NCI-H146 treated with DMSO at 0.1 percent for 48 hours (cell line): ENCODE measurements around the gene PABPC1L.

ENCODE experiments used
- DNase-seq: peaks from one replicate; lab custom pipeline; 2025; ENCODE audit not compliant: unreplicated experiment; lab: John Stamatoyannopoulos, UW

The PABPC1L gene

DNA sequence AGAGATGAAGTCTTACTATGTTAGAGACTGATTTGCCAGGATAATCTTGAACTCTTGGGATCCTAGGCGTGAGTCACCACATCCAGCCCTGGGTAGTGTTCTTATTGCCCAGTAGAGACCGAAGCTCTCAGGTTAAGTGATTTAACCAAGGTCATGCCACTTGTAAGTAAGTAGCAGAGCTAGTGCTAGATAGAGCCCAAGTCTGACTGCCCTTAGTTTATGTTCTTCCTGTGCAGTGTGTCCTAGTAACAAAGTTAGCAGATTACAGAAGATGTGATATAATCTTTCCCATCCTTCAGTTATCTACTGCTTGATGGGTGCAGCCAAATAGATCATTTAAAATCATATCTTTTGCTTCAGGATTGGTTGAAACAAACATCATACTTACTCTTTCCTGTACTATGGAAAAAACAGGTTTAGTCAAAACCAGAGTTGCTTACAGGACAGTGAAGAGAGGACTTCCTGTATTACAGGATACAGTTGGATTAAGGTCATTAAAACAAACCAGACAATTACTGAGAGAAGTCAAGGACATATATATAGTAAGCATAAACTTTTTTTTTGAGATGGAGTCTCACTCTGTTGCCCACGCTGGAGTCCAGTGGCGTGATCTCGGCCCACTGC lies 9.5 kb upstream of the PABPC1L start:
- no peak for DNase-seq

DNA sequence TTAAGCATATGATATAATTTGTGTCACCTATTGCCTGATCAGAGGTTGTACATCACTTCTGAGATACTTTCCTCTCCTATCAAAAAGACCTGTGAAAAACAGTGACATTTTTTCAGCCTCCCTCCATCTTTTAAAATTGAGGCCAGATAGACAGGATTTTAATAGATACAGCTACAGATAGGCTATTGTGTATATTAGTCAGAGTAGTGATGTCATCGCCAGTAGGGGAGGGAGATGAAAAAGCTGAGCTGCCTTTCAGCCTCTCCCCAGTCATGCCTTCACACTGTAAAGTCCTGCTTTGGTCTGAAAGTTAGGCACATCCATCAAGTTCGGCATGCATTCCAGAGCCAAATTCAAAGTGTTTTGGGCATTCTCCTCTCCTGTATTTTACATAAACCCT lies 7.9 kb upstream of the PABPC1L start:
- DNase-seq, result no peak

DNA sequence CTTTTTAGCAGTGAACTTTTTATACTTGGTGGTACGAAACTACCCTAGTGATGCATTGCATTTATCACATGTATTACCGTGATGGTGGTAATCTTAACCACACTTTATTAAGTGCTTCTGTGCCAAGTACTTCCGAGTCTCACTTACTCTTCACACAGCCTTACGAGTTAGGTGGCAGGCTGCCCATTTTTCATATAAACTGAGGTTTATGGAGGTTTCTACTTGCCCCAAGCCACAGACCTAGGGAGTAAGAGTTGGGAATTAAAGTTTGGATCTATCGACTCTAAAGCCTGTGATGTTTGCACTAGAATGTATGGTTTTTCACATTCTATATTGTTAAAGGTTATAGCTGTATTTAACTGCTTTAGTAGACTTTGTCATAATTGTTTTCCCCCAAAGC lies 5.5 kb upstream of the PABPC1L start:
- DNase-seq, result no peak

DNA sequence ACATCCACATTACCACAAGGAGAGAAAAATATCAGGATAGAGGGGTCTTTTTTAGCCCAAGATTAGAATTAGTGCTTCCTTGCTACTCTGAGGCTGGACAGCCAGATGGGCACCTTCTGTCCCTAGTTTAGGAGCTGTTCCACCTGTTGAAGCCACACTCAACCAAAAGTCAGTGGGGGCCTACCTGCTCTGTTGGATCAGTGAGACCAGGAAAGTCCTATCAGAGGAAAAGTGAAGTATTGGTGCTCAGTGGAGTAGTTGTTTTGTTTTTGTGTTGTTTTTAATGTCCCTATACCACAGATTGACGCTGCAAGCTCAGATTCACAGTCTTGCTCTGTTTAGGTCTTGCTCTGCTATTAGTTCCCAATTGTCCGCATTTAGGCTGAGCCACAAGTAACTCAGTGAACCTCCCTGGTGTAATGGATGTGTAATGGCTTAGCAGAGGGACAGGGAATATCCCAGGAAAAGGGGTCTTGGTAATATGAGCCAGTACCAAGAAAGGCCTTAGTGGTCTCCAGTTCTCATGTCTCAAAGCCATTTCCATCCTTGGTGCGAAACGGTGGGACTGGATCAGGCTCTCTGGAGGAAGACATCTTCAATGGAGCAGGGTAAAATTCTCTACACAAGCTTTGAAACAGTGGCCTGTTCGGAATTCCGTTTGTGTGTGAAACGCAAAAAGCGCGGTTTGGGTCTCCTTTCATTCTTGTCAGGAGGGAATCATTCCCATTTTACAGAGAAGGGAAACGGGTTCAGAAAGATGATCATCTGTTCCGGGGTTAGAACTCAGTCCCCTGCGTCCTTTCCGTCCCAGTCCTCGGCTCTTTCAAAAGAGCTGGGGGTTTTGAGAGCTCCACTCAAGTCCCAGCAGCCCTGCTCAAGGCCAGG lies 631 bp upstream of the PABPC1L start:
- DNase-seq, result no peak

- peak; percentile 15 for DNase-seq
These were observed 916 bp downstream of the PABPC1L start for GRCh38 chr20:44910690-44911262.

GRCh38 chr20:44911264-44911921 lies 1.5 kb downstream of the PABPC1L start:
- DNase-seq, result peak; percentile 27

- DNase-seq, result no peak
These were observed 2.3 kb downstream of the PABPC1L start for GRCh38 chr20:44912189-44912588.

- DNase-seq, result no peak
These were observed 5.1 kb downstream of the PABPC1L start for GRCh38 chr20:44914924-44915323.

GRCh38 chr20:44916586-44916985 lies 6.7 kb downstream of the PABPC1L start:
- peak; percentile 36 for DNase-seq

DNA sequence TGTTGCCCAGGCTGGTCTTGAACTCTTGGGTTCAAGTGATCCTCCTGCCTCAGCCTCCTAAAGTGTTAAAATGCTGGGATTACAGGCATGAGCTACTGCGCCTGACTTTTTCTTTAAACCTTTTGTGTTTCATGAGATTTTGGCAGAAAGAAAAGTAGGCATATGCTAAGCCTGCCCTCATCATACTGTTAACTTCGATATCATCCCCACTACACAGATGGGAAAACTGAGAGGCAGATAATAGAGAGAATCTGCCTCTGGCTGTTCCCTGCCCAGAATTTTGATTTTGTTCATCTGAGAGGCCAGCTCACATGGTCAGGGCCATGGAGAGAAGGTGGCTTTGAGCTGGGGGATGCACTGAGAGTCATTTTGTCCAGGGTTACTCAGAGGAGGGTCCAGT lies 7.5 kb downstream of the PABPC1L start:
- no peak for DNase-seq

DNA sequence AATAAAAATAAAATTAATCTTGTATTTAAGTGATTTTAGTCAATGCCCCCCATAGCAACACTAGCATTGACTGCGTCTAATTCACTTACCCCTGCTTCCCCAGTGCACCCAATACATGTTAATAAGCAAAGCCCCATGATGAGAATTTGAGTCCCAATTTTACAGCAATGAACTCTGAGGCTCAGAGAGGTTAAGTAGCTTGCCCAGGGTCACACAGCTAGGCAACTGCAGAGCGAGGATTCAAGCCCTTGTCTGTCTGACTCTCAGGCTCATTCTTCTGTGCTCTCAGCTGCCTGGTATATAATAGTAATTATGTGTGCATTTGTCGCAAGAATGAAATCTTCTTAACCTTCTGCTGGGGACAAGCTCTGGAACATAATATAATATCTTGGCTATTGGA lies 8.5 kb downstream of the PABPC1L start:
- no peak for DNase-seq

DNA sequence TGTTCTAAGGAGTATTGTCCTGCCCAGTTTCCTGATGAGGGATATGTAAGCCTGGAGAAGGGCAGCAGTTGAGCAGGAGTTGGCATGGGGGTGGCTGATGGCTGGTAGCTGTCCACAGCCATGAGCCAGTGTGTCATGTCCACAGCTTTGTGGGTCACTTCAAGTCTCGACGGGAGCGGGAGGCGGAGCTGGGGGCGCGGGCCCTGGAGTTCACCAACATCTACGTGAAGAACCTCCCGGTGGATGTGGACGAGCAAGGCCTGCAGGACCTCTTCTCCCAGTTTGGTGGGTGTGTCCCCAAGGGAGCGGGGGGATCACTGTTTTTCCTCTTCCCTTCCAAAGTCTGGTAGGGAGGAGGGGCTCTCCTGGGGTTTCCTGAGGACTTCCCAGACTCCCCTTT lies 8.9 kb downstream of the PABPC1L start:
- no peak for DNase-seq

- no peak for DNase-seq
These were observed 11.6 kb downstream of the PABPC1L start for GRCh38 chr20:44921447-44921846.

- DNase-seq, result no peak
These were observed 14.7 kb downstream of the PABPC1L start for GRCh38 chr20:44924541-44924940.

DNA sequence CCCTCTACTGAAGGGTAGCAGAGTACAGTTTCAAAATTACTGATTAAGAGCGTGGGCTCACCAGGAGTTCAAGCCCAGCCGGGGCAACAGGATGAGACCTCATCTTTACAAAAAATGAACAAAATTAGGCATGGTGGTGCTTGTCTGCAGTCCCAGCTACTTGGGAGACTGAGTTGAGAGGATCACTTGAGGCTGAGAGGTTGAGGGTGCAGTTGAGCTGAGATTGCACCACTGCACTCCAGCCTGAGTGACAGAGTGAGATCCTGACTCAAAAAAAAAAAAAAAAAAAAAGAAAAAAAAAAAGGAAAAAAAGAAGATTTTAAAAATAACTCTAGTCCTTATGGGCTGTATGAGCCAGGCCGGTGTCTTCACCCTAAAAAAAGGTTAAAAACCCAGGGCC lies 18.7 kb downstream of the PABPC1L start:
- DNase-seq, result no peak

DNA sequence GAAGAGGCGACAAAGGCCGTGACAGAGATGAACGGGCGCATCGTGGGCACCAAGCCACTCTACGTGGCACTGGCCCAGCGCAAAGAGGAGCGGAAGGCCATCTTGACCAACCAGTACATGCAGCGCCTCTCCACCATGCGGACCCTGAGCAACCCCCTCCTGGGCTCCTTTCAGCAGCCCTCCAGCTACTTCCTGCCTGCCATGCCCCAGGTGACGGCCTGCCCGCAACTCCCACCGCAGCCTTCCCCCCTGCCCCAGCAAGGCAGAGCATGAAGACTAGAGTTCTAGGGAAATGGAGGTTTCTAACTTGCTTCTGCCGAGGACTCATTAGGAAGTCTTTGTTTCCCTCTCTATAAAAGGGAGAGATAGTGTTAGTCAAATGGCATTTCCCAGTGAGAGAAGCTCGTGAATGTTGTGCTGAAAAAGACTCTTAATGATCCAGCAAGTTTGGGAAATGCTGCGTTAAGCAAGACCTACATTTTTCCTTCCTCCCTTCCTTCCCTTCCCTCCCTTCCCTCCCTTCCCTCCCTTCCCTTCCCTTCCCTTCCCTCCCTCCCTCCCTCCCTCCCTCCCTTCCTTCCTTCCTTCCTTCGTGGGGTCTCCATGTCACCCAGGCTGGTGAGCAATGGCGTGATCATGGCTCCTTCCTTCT lies 20.8 kb downstream of the PABPC1L start:
- DNase-seq, result no peak

DNA sequence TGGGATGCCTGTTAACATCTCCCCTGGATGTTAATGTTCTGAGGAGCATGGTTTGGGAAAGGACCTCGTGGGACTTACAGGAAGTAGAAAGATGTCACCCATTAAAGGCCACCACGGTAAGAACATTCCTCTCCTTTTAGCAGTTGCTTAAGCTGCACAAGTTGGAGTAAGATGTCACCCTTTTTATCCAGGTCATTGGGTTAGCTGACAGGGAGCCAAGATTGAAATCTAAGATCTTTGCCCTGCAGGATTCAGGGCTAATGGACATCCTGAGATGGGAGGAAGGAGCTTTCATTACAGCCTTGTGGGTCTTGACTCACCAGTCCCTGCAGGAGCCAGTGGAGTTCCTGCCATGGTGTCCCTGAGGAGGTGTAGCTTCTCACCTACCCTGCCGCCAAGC lies 22.1 kb downstream of the PABPC1L start:
- DNase-seq, result no peak

DNA sequence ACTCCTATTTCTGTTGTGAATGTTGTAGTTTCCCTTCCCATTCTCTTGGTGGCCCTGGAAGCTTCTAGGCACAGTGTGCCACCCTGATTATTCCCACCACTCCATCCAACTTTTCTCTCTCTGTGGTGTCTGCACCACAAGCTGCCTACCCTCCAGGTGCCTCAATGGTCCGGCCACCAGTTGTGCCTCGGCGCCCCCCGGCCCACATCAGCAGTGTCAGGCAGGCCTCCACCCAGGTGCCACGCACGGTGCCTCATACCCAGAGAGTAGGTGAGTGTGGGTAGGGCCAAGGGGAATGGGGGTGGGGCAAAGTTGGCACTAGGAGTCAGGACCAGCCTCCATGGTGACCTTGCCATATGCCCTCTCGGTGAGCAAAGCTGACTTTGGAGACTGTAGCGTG lies 23.1 kb downstream of the PABPC1L start:
- DNase-seq, result no peak

- DNase-seq, result no peak
These were observed 26.6 kb downstream of the PABPC1L start for GRCh38 chr20:44936510-44936909.

DNA sequence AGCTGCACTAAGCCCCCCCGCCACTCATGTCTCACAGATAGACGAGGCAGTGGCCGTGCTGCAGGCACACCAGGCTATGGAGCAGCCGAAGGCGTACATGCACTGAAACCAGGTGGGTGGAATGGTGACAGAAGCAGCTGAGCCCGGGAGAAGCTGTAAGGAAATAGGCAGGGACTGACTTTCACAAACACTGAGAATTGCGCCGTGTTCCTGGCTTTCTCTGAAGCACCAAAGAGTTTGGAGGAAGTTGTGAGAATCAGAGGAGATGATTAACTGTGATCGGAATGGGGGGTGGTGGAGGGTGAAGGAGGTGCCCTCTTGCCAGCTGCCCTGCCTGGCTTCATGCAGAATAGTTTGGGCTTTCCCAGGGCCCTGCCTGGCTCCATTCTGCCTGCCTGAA lies 28.8 kb downstream of the PABPC1L start:
- DNase-seq, result no peak

GRCh38 chr20:44941120-44941691 lies 31.3 kb downstream of the PABPC1L start:
- DNase-seq, result no peak
